Measurements from ENCODE around the gene TNFAIP2. TPM values are rescaled to one million over a fixed set of nuclear protein-coding genes. Genes with fewer than 3 reads are reported as not detected.

The TNFAIP2 gene
- total RNA-seq, 4 donors from 2014 or later: 56.0 to 215 (median 144) TPM

- DNase-seq (ENCODE audit: low spot score) (no peak), ATAC-seq (ENCODE audit: low FRiP score) (no peak)
- no peak for TF ChIP-seq CTCF (IDR thresholded peaks at IDR 0.05)
Observed at GRCh38 chr14:103184046-103184445, 60.8 kb downstream of the TNFAIP2 start.

- no peak for DNase-seq (ENCODE audit: low spot score)
- peak; percentile 64 for ATAC-seq (ENCODE audit: low FRiP score)
- TF ChIP-seq CTCF (IDR thresholded peaks at IDR 0.05): no peak
Observed at GRCh38 chr14:103185051-103186029, 62.1 kb downstream of the TNFAIP2 start.

GRCh38 chr14:103186241-103186822 is 63.1 kb downstream of the TNFAIP2 start:
- no peak for DNase-seq (ENCODE audit: low spot score)

More at GRCh38 chr14:103186241-103186822, 63.1 kb downstream of the TNFAIP2 start:
- ATAC-seq (ENCODE audit: low FRiP score): no peak
- TF ChIP-seq CTCF (IDR thresholded peaks at IDR 0.05): no peak

Other genes starting within 250 kb of the TNFAIP2 start
- 1 to 10 TPM in 2 of 4 donors, under 1 TPM in 2; 0.72 to 2.7 (median 1.7) TPM for gene AMN, start 200.8 kb upstream of the TNFAIP2 start, total RNA-seq
- gene CDC42BPB, start 65.9 kb upstream of the TNFAIP2 start, total RNA-seq: 100 to 1,000 TPM in 3 of 4 donors, 10 to 100 TPM in 1; 63.7 to 131 (median 113) TPM
- 1 to 10 TPM in 1 of 4 donors, not detected in 3; 6.3 TPM for gene LBHD2, start 39.3 kb upstream of the TNFAIP2 start, total RNA-seq
- 1 to 10 TPM in 2 of 4 donors, under 1 TPM in 1, not detected in 1; 0.93 to 5.2 (median 1.3) TPM for gene EXOC3L4, start 28.7 kb upstream of the TNFAIP2 start, total RNA-seq
- gene EIF5, start 210.8 kb downstream of the TNFAIP2 start, total RNA-seq: 100 to 1,000 TPM; 157 to 399 (median 292) TPM